Anterior cingulate cortex (tissue), 58 donors: ENCODE data around the gene OLFML3.
"Not testable (repeated sequence)": the region's sequence is repeated elsewhere in the genome, so short reads cannot be mapped to it uniquely, and the experiment has no call there.

Source experiments
- DNase-seq, 58 donors: peaks; one replicate each; lab custom pipeline; 2025; lab: John Stamatoyannopoulos, UW

The OLFML3 gene

DNA sequence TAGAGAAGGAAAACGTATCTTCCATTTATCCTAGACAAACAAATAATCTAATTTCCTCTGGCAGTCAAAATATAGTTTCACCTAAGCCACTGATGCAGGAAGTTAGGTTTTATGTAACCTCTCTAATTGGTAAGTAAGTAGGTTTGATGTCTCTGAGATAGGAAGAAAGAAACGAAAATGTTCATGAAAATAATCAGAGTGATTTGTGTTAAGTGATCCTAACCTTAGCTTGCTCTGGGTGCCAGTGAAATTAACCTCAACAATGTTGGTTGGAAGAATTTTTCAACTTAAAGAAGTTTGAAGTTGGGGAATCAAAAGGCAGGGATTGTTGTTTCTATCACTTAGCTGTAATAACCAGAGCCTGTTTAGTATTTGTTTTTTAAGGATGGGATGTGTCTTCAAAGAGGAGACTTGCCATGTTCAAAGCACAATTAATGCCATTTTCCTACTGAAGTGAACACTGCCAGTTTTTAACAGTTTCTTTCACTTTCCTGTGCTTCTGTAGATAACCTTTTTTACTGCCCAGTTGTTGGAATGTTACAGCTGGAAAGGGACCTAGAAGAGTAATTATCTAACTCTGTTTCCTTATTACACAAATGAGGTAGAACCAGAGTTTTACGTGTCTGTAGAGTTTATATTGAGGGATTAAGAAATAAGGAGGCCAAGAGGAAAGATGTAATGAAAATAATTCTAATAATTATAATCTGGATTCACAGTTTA is 31.7 kb upstream of the OLFML3 start:
- DNase-seq, result no peak

DNA sequence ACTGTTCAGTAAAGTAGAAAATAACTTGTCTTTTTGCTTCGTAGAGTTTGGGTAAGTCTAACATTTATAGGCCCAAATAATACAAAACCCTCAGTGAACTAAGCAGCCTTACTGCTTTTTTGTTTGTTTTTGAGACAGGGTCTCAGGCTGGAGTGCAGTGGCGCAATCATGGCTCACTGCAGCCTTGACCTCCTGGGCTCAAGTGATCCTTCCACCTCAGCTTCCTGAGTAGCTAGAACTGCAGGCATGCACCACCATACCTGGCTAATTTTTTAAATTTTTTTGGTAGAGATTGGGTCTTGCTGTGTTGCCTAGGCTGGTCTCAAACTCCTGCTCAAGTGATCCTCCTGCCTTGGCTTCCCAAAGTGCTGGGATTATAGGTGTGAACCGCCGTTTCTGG is 31.1 kb upstream of the OLFML3 start:
- DNase-seq, result not testable (repeated sequence)

DNA sequence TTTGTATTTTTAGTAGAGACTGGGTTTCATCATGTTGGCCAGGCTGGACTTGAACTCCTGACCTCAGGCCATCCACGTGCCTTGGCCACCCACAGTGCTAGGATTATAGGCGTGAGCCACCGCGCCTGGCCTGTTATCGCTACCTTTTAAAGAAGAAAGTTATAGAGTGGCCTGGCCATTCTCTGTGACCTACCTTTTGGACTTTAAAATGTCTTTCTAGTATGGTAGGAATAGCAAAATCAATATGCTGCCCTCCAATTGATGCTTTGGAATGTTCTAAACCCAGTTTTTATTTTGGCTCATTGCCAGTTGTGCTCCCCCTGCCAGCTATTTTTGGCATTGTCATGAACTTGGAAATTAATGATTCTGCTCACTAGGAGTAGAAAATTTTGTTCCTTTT is 30.3 kb upstream of the OLFML3 start:
- no peak for DNase-seq

DNA sequence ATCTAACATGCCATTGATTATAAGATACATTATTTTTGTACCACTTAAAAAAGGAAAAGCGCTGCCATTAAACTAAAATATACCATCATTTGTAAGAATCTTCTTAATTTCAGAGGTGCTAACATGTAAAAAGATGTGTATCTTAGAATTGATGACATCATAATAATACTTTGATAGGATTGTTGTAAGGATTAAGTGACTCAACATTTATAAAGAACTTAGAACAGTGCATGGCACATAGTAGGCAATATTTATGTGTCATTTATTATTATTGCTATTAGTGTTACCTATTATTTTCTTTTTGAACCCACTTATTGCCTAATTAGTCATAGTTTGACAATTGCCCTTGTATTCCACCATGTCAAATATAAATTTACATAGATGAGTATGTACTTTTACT is 28.4 kb upstream of the OLFML3 start:
- DNase-seq, result no peak

DNA sequence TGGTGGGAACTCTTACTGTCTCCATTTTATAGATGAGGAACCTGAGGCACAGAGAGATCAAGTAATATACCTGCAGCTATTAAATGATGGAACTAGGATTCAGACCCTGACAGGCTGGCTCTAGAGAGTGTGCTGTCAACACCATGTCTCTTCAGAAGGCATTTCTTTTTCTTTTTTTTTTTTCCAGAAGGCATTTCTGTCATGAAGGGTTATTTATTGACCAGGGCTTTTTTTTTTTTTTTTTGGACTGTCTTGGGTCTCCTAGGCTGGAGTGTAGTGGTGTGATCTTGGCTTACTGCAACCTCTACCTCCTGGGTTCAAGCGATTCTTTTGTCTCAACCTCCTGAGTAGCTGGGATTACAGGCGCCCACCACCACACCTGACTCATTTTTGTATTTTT is 27.6 kb upstream of the OLFML3 start:
- DNase-seq, result no peak

DNA sequence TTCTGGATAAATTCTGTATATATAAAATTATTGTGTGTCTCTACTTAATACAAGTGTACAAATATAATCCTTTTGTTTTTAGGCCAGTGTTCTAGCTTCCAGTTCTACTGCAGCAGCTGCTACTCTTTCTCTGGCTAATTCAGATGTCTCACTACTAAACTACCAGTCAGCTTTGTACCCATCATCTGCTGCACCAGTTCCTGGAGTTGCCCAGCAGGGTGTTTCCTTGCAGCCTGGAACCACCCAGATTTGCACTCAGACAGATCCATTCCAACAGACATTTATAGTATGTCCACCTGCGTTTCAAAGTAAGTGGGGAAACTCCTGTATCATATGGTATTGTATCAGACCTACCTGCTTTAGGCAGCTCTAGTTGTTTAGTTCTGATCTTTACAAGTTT is 21.3 kb upstream of the OLFML3 start:
- no peak for DNase-seq

DNA sequence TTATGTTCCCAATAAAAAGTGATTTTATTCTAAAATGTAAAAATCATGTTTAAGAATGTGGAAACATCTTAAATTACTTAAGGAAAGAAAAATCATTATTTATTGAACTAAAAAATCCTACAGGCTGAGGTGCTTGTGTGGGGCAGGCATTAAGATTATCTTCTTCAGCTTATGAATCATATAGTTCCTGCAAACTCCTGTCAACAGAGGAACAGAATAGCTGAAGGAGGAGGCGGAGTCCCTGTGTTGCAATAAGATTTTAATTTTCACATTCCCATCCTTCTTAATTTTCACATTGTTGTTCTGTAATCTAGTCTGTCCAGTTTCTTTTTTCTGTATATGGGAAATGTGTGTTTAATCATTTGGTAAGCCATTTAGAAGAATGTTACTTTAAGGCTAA is 20.6 kb upstream of the OLFML3 start:
- no peak for DNase-seq

DNA sequence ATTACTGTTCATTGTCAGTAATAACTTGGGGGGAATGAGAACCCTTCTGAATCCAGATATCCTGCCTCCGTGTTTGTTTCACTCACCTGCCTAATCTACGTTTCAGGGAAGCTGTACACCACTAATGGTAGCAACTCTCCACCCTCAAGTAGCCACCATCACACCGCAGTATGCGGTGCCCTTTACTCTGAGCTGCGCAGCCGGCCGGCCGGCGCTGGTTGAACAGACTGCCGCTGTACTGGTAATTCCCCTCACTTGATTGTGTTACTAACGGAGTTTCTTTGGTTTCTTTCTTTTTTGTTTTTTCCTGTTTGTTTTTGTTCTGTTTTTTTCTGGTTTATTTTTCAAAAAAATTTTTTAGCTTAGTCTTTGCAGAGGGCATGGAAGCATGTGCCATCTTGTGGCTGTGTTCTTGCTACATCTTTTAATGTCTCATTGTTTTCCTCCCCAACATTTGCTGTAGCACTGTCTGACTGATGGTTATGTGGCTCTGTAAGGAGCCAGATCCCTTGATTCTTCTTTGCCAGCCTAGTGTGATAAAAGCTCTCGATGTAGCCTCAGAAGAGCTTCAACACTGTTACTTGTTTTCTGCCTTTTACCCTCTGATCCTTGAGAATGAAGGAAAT is 15.9 kb upstream of the OLFML3 start:
- DNase-seq, result no peak

DNA sequence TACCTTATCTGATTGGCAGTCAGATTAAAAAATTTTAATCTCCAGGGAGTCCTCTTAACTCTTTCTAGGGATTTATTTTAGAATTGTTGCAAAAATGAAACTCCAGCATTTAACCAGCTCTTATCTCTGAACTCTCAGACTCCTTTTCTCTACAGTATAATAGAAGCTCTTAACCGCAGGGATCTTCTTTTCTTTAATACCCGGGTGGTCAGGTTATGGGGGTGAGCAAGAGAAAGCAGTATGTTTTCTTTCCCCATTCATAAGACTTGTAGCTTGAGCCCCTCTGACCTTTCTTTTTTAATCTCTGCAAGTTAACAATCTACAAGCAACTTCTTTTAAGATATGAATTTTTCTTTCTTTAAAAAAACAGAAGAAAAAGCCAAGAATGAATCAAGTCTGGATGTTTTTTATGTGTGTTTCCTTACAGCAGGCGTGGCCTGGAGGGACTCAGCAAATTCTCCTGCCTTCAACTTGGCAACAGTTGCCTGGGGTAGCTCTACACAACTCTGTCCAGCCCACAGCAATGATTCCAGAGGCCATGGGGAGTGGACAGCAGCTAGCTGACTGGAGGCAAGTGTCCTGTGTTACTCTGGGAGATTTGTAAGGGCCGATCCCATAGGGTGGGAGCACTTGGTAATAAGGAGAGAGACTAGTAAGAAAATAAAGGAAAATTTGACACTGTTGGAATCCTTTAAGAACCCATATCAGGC is 13.4 kb upstream of the OLFML3 start:
- peak in 1 of 58 donors; percentile 23 for DNase-seq

DNA sequence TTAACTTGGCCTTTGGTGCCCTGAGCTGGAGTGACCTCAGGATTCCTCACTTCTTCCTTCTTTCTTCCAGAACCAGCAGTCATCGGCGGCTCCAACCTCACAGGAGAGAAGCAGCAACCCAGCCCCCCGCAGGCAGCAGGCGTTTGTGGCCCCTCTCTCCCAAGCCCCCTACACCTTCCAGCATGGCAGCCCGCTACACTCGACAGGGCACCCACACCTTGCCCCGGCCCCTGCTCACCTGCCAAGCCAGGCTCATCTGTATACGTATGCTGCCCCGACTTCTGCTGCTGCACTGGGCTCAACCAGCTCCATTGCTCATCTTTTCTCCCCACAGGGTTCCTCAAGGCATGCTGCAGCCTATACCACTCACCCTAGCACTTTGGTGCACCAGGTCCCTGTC is 6.3 kb upstream of the OLFML3 start:
- no peak for DNase-seq

DNA sequence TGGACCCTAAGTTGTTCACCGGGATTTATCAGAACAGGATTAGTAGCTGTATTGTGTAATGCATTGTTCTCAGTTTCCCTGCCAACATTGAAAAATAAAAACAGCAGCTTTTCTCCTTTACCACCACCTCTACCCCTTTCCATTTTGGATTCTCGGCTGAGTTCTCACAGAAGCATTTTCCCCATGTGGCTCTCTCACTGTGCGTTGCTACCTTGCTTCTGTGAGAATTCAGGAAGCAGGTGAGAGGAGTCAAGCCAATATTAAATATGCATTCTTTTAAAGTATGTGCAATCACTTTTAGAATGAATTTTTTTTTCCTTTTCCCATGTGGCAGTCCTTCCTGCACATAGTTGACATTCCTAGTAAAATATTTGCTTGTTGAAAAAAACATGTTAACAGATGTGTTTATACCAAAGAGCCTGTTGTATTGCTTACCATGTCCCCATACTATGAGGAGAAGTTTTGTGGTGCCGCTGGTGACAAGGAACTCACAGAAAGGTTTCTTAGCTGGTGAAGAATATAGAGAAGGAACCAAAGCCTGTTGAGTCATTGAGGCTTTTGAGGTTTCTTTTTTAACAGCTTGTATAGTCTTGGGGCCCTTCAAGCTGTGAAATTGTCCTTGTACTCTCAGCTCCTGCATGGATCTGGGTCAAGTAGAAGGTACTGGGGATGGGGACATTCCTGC is 3.9 kb upstream of the OLFML3 start:
- no peak for DNase-seq

DNA sequence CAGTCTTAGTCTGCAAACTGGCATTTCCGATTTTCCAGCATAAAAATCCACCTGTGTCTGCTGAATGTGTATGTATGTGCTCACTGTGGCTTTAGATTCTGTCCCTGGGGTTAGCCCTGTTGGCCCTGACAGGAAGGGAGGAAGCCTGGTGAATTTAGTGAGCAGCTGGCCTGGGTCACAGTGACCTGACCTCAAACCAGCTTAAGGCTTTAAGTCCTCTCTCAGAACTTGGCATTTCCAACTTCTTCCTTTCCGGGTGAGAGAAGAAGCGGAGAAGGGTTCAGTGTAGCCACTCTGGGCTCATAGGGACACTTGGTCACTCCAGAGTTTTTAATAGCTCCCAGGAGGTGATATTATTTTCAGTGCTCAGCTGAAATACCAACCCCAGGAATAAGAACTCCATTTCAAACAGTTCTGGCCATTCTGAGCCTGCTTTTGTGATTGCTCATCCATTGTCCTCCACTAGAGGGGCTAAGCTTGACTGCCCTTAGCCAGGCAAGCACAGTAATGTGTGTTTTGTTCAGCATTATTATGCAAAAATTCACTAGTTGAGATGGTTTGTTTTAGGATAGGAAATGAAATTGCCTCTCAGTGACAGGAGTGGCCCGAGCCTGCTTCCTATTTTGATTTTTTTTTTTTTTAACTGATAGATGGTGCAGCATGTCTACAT is 2.5 kb upstream of the OLFML3 start:
- DNase-seq, result peak in 1 of 58 donors; percentile 7

DNA sequence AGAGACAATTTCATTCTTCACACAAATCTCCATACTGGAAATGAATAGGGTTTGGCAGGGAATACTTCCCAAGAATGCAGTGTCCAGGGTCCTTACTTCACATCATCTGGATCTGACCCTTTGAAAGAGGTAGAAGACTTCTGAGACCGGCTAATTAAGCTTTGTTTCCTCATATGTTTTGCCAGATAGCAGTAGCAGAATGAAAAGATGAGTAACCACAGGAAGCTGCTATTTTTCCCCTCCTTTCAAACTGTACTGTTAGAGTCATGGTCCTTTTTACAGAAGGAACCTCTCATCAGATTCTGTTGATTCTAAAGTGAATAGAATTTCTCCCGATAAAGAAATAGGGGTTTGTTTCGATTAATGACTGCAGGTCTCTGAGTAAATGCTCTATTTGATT is 1.4 kb upstream of the OLFML3 start:
- no peak for DNase-seq

DNA sequence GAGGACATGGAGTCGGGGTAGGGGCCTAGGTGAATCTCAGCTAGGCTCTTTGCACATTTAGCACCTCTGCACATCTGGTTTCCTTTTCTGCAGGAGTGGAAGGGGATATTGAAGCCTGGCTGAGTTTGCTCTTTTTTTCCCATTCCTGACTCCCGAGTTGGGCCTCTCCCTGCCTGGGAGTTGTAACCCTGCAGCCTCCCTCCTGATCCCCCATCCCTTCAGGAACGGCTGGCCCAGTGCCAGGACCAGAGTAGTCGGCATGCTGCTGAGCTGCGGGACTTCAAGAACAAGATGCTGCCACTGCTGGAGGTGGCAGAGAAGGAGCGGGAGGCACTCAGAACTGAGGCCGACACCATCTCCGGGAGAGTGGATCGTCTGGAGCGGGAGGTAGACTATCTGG is 836 bp downstream of the OLFML3 start:
- peak in 5 of 58 donors; percentile 7 to 21 (median 12) for DNase-seq

DNA sequence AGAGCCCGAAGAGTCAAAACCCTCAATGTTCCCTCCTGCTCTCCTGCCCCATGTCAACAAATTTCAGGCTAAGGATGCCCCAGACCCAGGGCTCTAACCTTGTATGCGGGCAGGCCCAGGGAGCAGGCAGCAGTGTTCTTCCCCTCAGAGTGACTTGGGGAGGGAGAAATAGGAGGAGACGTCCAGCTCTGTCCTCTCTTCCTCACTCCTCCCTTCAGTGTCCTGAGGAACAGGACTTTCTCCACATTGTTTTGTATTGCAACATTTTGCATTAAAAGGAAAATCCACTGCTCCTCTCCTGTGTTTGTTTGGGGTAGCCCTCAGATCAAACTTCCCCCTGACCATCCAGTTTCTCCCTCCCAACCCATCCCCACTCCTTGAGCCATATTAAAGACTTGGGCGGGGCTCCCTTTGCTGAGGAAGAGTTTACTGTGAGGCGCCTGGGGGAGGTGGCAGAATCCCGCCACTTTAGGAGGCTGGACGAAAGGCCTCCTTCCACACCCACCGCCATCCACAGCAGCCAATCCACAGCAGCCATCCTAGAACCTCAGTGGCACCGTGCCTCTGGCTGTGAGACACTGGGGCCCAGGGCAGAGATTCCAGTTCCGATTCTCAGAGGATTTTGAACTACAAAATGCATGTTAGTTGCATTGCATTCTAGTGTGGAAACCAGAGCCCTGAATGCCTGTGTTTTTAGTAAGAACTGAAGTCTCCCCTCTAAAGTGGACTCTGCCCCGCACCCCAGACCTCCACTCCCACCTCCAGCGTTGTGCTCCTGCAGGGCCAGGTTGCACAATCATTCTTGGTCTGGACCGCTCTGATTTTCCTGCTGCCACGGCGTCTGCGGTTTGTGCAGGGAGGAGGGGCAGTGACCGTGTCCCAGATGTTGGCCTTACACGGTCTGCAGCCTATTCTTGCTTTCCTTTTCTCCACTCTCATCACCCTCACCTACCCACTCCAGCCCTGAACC is 3.0 kb downstream of the OLFML3 start:
- peak in 4 of 58 donors; percentile 6 to 45 (median 14) for DNase-seq

DNA sequence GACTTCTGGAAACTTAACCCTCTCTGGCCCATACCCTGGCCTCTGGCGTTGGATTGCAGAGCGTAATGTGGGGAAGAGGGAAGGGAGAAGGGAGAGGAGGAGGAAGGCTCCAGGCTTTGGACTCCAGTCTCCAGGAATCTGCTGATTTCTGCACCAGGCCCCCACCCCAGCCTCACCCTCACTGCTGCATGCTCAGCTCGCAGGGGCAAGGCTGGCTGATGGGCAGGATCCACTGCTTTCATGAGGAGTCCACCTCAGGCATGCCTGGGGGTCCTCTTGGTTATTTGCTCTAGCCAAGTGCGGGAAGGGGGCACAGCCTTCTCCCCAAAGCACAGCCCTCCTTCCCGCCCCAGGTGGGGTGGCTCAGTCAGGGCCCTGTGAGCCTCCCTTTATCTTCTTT is 3.7 kb downstream of the OLFML3 start:
- no peak for DNase-seq

DNA sequence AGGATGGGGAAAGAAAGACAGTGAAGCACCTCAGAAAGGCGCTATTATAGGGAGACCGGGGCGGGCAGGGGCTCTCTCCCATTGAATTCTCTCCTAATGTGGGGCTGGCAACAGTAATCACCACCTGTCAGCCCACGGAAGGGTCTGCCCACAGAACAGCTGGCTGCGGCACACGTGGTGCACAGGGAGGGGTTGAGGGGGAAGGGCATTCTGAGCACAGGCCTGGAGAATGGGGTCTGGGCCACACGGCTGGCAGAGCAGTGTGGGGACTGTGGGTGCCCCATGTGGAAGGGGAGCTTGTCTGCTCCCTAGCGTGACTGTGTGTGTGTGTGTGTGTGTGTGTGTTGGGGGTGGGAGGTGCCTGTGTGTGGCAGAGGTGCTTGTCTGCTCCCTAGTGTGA is 4.1 kb downstream of the OLFML3 start:
- no peak for DNase-seq

DNA sequence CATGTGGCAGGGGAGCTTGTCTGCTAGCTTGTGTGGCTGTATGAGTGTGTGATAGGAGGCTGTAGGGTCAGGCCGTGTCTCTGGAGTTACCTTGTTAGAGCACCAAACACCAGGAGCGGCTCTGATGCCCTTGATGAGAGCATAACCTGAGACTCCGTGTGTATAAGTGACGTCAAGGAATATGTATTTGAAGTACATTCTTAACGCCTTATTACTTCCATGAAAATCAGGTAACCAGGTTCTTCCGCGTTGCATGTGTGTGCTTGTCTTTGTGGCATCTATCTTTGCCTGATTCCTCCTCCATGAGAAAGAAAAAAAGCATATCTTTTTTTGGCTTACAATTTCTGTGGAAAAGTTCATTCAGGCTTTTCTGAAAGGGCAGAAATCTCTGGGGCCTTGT is 4.6 kb downstream of the OLFML3 start:
- no peak for DNase-seq

DNA sequence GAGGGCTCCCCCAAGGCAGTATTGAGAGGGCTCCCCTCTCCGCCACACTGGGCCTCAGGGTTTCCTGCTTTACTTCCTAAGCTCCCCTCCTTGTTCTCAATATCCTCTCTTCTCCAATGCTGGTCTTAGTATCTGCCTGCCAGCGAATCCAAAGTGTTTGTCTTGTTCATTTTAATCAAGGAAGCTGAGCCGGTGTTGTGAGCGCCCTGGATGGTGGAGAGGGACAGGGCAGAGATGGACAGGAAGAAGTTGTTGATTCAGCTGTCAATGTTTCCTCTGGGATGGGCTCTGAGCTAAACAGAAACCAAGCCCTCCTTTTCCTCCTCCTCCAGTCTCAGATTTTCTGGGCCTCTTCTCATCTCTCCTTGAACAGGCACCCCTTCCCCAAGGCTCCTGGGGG is 5.4 kb downstream of the OLFML3 start:
- DNase-seq, result no peak

DNA sequence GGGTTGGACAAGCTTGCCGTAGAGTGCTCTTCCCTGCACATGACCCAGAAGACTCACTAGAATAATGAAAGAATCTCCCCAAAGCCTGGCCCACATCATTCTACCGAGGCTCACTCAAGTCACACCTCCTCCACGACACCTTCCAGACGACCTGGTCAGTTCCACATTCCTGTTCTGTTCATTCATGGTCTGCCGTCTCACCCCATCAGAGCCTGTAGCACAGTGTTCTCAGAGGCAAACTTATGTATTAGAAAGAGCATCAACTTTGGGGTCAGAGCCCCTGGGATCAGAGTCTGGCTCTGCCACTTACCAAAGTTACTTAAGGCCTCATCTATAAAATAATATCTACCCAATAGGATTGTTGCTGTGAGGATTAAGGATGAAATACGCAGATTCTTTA is 7.5 kb downstream of the OLFML3 start:
- DNase-seq, result no peak
